Caki2 (cell line): ENCODE measurements around the gene ANKH. TPM values are rescaled to one million over a fixed set of nuclear protein-coding genes. Genes with fewer than 3 reads are reported as not detected.
A peak's percentile ranks its signal among the peaks of the same experiment; 100 is the strongest.

ENCODE experiments used
- DNase-seq: peaks from one replicate; pipeline ENCODE4 v3.0.0-alpha.2; 2015; ENCODE audit warnings: low read depth
- in situ Hi-C: cut with HindIII; loops from 2 replicates; pipeline ENCODE4 v1.10.0; 2016; ENCODE audit warnings: low sequenced_read_pairs, low pct_unique_long_range_greater_than_20kb, mixed read lengths
- total RNA-seq: library from RNA; depleted of rRNA; stranded (reverse); fragments of >200 nt; shearing (Covaris generic); gene quantifications from 2 replicates; pipeline ENCODE4 v1.2.3, GENCODE V29; 2014; ENCODE audit warnings: low replicate concordance

The ANKH gene
- total RNA-seq, 1 experiment from 2014 or later = 16.3 TPM

DNA sequence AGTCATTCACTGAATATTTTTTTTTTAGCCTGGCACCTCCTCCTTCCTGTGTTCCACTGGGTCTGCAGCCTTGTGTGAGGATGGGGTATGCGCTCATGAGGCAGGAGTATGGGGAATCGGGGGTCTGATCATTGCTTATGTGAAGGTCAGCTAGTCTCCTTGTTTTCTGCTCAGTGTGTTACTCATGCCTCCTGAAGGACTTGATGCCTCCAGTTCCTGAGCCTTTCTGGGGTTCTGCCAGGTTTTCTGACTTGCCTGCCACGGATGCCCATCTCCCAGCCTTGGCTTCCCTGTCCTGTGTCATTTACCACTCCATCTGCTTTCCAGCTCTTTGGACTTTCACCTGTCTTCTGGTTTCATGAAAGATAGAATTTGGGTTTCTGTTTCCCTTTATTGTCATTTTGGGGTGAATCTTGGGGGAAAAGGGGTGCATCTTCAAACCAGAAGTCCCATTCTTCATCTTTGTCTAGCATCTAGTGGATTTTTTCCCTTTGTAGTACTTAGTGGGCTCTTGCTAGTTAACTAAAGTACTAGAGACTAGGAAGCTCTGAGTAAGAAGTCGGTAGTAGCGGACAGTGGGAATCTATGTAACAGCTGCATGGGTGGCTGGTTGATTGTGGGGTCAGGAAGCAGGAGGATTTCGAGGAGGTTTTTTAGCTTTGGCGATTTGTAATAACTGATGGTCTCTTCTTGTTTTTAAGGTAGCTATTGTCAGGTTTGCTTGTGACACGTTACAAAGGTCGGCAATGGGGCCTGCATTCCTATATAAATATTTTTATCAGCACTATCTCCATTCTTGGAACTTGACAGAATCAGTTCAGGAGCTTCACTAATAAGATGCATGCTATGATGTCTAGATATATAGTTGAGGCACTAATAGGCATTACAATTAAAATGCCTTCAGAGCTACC is 198.8 kb downstream of the ANKH start:
- in situ Hi-C loops = no loop called here
- DNase-seq = no peak

DNA sequence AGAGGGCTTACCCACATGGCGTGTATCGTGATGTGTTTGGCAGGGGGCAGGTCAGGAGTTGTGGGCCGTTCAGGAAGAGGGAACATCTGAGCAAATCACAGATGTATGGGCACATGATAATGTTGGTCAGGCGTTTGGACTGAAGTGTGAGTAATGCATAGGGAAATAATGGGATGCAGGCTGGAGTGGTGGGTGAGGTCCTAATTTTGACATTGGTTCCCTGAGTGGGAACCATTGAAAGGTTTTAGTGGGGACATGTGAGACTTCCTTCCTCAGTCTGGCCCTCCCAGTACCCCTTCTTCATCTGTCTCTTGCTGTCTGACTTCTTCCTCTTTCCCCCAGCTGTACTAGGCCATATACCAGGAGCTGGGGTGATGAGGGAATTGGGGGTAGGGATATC is 199.5 kb downstream of the ANKH start:
- in situ Hi-C loops = no loop called here

DNA sequence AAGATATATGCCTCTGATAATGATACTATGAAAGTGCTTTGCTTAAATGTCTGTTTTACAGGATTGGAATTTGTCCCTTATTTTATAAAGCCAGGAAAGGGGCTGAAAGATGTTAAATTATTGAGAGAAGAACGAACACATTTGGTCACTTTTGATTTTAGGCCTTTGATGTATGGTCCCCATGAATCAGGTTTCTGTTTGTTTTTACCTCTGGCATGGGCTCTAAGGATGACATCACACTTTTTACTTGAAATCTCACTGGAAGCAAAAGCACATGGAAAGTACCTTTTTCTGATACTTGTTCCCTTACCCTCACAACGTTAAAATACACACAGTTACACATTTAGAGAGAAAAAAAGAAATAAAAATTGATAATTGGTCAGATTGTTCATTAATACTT is 200.2 kb downstream of the ANKH start:
- no peak for DNase-seq
- in situ Hi-C loops = no loop called here

More for the DNA sequence above, 199.5 kb downstream of the ANKH start:
- no peak for DNase-seq

DNA sequence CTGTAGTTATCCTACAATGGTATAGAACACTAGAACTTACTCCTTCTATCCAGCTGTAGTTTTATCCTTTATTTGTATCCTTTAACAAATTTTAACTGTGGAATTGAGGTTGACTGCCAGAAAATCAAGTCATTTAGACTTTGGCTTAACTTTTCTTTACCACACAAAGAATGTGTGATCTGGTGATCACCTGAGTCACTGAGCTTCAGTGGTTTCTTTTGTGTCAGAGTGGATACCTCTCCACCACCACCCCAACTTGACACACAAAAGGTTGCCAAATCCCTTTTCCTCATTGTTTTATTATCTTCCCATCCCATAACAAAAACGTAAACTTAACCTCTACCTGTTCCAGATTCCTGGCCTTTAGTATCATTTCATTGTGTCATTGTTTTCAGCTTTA is 201.6 kb downstream of the ANKH start:
- in situ Hi-C loops = no loop called here
- no peak for DNase-seq

DNA sequence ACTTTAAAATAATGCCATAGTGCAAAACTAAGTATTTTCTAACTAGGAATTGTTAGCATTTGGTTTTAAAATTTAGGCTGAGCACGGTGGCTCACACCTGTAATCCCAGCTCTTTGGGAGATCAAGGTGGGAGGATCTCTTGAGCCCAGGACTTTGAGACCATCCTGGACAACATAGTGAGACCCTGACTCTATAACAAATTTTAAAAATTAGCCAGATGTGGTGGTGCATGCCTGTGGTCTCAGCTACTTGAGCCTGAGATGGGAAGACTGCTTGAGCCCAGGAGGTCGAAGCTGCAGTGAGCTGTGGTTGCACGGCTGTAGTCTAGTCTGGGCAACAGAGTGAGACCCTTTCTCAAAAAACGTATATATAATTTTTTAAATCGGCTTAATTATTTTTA is 202.2 kb downstream of the ANKH start:
- DNase-seq = no peak
- in situ Hi-C loops = no loop called here

DNA sequence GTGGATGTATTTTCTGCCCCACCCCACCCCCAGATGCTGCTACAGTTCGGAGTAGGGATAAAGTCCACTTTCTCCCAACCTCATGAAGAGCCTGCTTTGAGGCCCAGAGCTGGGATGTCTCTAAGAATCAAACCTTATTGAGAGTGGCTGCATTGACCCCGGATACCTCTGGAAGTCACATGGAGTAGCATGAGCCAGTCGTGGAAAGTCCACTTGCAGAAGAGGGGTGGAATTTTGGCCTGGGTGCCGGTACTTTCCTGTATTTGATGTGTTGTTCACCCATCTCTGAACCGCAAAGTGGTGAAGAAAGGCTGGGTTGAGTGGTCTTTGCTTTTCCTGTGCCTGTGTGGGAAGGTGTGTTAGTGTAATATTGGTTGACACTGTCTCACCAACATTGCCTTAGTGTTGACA is 203.4 kb downstream of the ANKH start:
- no peak for DNase-seq

DNA sequence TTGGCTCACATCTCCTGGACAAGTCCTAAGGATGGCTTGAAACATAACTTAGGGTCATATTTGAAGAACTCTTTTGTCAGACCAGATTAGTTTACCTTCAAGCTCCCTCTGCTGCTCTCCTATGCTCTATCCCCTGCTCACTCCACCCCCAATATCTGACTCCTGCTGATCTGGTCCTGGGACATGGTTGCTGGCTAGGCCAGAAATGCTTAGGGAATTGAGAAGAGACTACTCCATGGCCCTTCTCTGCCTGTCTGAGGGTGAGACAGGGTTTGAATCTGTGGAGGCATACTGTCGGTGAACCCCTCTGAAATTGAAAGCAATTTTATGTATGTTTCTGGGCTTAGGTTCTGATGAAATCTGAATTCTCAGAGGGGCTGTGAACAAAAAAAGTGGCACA is 203.8 kb downstream of the ANKH start:
- in situ Hi-C loops = no loop called here
- no peak for DNase-seq

More for the DNA sequence above, 203.4 kb downstream of the ANKH start:
- in situ Hi-C loops = no loop called here

DNA sequence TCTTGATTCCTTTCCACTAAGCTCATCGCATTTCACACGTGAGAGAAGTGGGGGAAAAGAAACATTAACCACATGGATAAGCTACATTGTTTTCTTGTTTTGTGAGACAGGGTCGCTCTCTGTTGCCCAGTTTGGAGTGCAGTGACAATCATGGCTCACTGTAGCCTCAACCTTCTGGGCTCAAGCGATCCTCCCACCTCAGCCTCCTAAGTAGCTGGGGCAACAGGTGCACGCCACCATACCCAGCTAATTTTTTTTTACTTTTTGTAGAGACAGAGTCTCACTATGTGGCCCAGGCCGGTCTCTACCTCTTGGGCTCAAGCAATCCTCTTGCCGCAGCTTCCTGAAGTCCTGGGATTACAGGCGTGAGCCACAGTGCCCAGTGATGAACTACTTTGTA is 204.3 kb downstream of the ANKH start:
- no peak for DNase-seq
- in situ Hi-C loops = no loop called here

DNA sequence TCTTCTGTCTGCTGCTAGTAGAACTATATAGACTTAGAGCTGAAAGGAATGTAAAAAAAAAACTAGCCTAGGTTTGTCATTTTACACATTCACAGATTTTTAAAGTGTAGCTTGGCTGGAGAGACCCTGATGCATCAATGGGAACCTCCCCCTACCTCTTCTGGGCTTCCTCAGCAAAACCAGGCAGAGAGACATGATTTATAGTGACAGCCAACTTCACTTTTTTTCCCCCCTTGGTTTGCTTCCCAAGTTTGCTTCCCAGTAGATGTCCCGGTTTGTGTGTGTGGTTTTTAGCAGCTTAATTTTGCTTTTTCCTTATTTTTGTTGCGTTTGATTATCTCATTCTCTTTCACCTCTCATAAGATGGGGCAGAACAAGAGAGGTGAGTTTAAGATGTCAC is 205.2 kb downstream of the ANKH start:
- DNase-seq = no peak
- in situ Hi-C loops = no loop called here

DNA sequence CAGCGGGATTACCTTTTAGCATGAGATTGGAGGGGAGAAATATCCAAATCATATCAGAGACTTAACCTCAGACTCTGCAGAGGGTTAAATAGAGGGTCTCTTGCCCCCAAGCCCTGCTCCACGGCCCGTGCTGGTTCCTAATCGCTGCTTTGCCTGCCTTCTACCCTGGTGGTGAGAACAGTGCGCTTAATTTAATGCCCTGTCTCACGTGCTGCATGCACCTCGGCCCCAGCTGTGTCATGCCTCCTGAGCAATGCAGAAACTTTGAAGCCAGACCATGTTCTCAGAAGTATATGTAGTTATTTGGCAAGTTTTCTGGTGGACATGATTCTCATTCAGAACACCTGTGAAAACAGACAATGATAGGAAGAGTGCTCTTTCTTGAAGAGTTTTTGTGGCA is 205.6 kb downstream of the ANKH start:
- in situ Hi-C loops = no loop called here
- DNase-seq = peak; percentile 31

DNA sequence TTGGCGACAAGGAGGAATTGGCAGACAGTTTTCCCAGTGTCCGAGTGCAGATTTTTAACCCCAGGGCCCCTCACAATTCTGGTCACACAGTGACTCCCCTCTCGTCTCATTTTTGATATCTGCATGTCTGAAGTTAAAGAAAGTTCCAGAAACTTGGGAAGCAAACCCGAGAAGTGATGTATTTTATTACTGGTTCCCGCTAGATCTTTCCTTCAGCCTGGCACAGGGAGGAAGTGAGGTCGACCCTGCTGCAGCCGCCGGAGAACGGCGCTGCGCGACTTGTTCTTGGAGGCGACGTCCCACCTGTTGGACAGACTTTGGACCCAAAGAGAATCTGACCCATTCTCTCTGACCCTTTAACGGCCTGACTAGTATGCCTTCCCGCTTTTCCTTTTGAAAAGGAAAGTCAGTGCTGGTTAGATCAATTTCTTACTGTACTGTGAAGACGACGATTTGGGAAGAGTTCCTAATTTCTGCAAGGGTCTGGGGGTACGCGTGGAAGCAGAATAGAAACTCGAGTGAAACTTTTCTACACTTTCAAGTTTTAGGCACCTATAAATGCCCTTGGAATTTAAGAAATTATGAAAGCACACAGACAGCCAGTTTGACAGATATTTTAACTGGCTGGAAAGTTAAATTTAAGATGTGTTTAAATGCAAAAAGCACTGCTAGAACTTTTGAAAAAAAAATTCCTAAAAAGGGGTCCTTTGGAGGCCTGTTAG is 206.3 kb downstream of the ANKH start:
- in situ Hi-C loops = no loop called here
- peak; percentile 51 for DNase-seq

DNA sequence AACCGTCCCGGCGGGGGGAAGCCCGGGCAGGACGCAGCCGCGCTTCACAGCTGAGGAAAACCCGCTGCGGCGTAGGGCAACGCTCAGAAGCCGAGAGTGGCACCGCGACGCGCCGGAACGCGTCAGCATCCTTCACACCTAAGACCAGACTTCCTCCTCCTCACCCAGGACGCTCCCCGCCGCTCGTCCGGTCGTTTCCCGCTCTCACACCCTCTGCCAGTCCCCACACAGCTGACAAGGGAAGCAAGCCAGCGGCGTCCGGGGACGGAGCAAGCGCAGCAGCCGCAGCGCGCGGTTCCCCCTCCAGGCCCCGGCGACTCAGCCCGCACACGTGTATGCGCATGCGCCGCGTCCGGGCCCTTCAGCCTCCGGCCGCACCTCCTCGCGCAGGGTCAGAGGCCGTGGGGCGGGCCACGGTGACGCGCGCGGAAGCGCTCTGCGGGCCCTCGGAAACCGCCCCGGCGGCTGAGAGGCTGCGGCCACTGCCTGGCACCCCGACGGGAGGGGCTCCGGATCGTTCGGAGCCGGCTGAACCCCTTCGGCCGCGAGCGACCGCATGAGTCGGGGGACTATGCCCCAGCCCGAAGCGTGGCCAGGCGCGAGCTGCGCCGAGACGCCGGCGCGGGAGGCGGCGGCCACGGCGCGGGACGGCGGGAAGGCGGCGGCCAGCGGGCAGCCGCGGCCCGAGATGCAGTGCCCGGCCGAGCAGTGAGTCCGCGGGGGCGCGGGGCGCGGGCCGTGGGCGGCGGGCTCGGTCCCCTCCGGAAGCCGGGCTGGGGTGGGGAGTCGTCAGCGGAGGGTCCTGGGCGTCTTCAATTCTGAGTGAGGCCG is 207.1 kb downstream of the ANKH start, which contains the start of gene OTULIN:
TSS of gene OTULIN (plus strand) at position 449 of the 831 bp plus-strand sequence. CDS start at position 557, 108 bp downstream.
- peak; percentile 92 for DNase-seq
- in situ Hi-C loops = no loop called here

DNA sequence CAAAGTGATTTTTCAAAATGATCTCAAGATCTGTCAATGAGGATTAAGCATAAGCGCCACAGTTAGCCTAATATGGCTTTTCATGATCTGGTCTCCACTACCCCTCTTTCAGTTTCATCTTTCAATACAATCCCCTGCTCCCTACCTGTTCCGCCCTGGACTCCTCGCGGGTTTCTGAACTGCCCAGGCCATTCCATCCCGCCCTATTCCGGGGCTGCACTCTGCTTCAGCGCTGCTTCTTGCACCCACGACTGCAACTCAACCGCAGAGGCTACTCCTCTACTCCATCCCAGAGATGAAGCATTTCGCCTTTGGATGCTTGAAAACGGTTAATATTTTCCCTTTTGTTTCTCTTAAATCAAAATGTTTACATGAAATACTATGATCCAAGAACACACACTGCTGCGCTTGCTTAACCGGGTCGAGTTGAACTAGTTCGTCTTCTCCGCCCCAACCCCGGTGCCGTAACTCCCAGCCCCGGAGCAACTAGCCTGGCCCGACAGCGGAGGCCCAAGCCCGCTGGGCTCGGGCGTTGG is 207.8 kb downstream of the ANKH start:
- DNase-seq = no peak
- in situ Hi-C loops = no loop called here

DNA sequence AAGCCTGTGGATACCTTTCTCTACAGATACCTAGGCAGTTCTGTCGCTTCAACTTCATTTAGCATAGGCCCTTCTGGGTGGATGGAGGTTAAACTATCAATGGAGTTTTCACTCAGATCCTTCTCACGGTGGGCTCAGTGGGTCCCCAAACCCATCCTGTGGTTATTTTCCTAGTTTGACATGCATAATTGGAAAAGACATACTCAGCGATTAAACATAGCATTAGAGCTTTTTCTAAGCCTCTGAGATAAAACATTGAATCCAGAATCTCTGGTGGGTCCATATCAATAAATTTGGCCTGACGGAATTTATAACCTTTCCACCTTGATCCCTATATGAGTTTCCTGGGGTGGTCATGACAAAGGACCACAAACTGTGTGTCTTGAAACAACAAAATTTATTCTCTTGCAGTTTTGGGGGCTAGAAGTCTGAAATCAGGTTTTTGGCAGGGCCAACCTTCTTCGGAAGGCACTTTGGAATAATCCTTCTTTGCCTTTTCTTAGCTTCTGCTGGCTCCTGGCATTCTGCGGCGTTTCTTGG is 208.8 kb downstream of the ANKH start:
- in situ Hi-C loops = no loop called here
- no peak for DNase-seq

DNA sequence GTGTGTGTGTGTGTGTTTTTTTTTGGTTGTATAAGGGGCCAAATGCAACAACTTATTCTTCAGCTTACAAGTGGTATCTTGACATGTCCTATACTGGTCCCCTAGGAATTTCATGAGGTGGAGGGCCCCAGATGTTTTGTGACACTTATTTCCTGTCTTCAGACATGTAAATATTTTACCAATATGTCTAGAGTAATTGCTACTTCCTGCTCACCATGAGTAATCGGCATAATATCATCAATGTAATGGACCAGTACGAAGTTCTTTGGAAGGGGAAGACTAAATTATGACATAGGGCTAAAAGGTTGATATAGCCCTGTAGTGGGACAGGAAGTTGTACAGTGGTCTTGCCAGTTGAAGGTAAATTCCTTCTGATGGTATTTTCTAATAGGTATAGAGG is 210.7 kb downstream of the ANKH start:
- in situ Hi-C loops = no loop called here

DNA sequence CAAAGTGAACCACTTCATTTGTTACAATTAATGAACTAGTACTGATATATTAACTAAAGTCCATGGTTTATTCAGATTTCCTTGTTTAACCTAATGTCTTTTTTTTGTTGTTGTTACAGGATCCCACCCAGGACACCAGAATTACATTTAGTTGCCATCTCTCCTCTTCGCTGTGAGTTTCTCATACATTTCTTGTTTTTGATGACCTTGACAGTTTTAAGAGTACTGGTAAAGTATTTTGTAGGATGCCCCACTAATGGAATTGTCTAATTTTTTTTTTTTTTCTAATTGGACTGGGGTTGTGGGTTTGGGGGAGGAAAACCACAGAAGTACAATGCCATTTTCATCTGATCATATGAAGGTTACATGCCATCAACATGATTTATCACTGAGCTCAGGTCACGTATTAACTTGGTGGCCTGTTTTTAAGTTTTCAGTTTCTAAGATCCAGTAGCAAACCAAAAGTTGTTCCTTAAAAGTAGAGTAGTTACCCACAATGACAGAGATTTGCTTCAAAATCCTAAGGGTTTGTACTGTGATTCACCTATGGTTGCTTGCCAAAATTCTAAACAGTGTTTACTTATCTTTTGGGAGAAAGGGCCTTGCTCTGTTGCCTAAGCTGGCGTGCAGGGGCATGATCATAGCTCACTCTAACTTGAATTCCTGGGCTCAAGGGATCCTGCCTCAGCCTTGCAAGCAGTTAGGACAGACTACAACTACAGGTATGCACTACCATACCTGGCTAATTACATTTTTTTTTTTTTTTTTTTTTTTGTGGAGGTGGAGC is 211.6 kb downstream of the ANKH start:
- no peak for DNase-seq
- in situ Hi-C loops = no loop called here

More for the DNA sequence above, 210.7 kb downstream of the ANKH start:
- DNase-seq = no peak

DNA sequence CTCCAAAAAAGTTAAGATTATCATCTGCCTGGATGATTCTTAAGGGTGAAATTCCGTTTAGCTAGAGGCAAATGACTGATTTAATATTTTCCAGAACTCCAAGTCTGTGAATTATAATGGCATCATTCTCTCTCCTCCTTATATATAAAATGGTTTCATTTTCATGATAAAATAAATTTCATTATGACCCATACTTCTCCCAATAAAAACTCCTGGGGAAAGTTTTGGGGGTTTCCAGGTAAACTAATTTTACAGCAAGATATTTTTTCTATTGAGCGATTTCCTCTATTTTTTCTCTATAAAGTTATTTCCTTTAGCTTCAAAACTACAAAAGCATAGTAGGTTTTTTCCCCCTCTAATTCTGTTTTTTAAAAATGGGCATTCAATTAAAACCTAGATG is 214.7 kb downstream of the ANKH start:
- no peak for DNase-seq
- in situ Hi-C loops = no loop called here
